Breast epithelium (tissue), 3 donors: Measurements from ENCODE around the gene PIGT.
A peak's percentile ranks its signal among the peaks of the same experiment; 100 is the strongest.

ENCODE experiments used
- CTCF ChIP-seq, 3 donors: fragments of 450-650 bp; IDR thresholded peaks; one replicate each; pipeline ENCODE4 v1.5.1; 2016 to 2017; ENCODE audit warnings: antibody characterized with exemption in 3 of 3, mild to moderate bottlenecking in 3 of 3, moderate library complexity in 3 of 3
- POLR2A ChIP-seq: fragments of 450-650 bp; IDR thresholded peaks from one replicate; pipeline ENCODE4 v1.6.1; 2016; ENCODE audit warnings: antibody characterized with exemption, mild to moderate bottlenecking, moderate library complexity

GRCh38 chr20:45373353-45374100, 42.4 kb upstream of the PIGT start:
- TF ChIP-seq CTCF (IDR thresholded peaks at IDR 0.05) (peak; percentile 74 to 85 (median 80)), POLR2A (no peak)
